A673 (cell line): ENCODE measurements around the gene SLC5A5.

Experiments used
- CTCF ChIP-seq: fragments of 300-800, 200-600 bp; sonication (generic); conservative IDR thresholded peaks from 2 replicates; pipeline ENCODE4 v1.5.1; 2017; ENCODE audit warnings: low read depth, mild to moderate bottlenecking, antibody characterized with exemption, low read length, moderate library complexity, mixed read lengths
- EZH2 ChIP-seq: fragments of 200-600 bp; sonication (generic); IDR thresholded peaks from 2 replicates; pipeline ENCODE4 v1.6.1; 2017; ENCODE audit warnings: borderline replicate concordance, low read depth, mild to moderate bottlenecking, mixed read lengths, antibody characterized with exemption, low read length; ENCODE audit not compliant: poor library complexity, severe bottlenecking

- TF ChIP-seq CTCF (no peak), EZH2 (no peak)
These were observed 2.6 kb upstream of the SLC5A5 start for GRCh38 chr19:17869114-17869608.
